Fibroblast of skin of left biceps (primary cell): ENCODE data around the gene MYO5A.
"Not testable (repeated sequence)": the region's sequence is repeated elsewhere in the genome, so short reads cannot be mapped to it uniquely, and the experiment has no call there.

Experiments used
- DNase-seq, 2 experiments: peaks; one replicate each; pipeline ENCODE4 v3.0.0-alpha.2; 2013; ENCODE audit warnings: low read depth in 2 of 2

The MYO5A gene

GRCh38 chr15:52540374-52541012 lies 11.8 kb upstream of the MYO5A start:
- no peak for DNase-seq

- no peak for DNase-seq
Measured at GRCh38 chr15:52537459-52537858, 8.8 kb upstream of the MYO5A start.

GRCh38 chr15:52532427-52532826 lies 3.7 kb upstream of the MYO5A start:
- no peak for DNase-seq

- DNase-seq, result no peak
Measured at GRCh38 chr15:52529940-52530339, 1.3 kb upstream of the MYO5A start.

GRCh38 chr15:52529341-52529924 lies 753 bp upstream of the MYO5A start:
- no peak for DNase-seq

GRCh38 chr15:52527911-52528563 lies 643 bp downstream of the MYO5A start:
- DNase-seq, result no peak

- DNase-seq, result no peak
Measured at GRCh38 chr15:52527196-52527910, 1.3 kb downstream of the MYO5A start.

GRCh38 chr15:52524223-52525136 lies 4.2 kb downstream of the MYO5A start:
- no peak for DNase-seq

- no peak for DNase-seq
Measured at GRCh38 chr15:52523647-52524046, 5.0 kb downstream of the MYO5A start.

GRCh38 chr15:52523192-52523591 lies 5.5 kb downstream of the MYO5A start:
- DNase-seq, result peak in 1 of 2 experiments; percentile 17

GRCh38 chr15:52521682-52522081 lies 7.0 kb downstream of the MYO5A start:
- DNase-seq, result no peak

GRCh38 chr15:52520421-52520820 lies 8.3 kb downstream of the MYO5A start:
- no peak for DNase-seq

GRCh38 chr15:52518487-52519371 lies 10.0 kb downstream of the MYO5A start:
- no peak for DNase-seq

GRCh38 chr15:52517014-52517413 lies 11.7 kb downstream of the MYO5A start:
- DNase-seq, result no peak

- DNase-seq, result no peak
Measured at GRCh38 chr15:52515343-52515742, 13.3 kb downstream of the MYO5A start.

- DNase-seq, result no peak
Measured at GRCh38 chr15:52514482-52514881, 14.2 kb downstream of the MYO5A start.

GRCh38 chr15:52512869-52513268 lies 15.8 kb downstream of the MYO5A start:
- not testable (repeated sequence) for DNase-seq

- no peak for DNase-seq
Measured at GRCh38 chr15:52511084-52511483, 17.6 kb downstream of the MYO5A start.

- DNase-seq, result no peak
Measured at GRCh38 chr15:52509500-52510245, 19.0 kb downstream of the MYO5A start.

GRCh38 chr15:52506549-52506948 lies 22.1 kb downstream of the MYO5A start:
- no peak for DNase-seq
